GM23338 (cell line): Measurements from ENCODE around the gene DAPK2. TPM values are rescaled to one million over a fixed set of nuclear protein-coding genes. Genes with fewer than 3 reads are reported as not detected.
"Not testable (repeated sequence)": the region's sequence is repeated elsewhere in the genome, so short reads cannot be mapped to it uniquely, and the experiment has no call there.

Experiments used
- ATAC-seq: fragments of 200-7000 bp; cut with Tn5 transposase; 3 replicates; pipeline ENCODE4 v1.9.1; 2020
- DNase-seq: peaks from one replicate; pipeline ENCODE4 v3.0.0-alpha.2; 2015; ENCODE audit warnings: low spot score
- H2AFZ ChIP-seq: fragments of 200-600 bp; sonication (generic); 2 replicates; pipeline ENCODE4 v1.8.0; 2016; ENCODE audit warnings: antibody characterized with exemption, mild to moderate bottlenecking, moderate library complexity
- H3F3A ChIP-seq: fragments of 200-600 bp; sonication (generic); replicated peaks from 2 replicates; pipeline ENCODE4 v1.8.0; 2017; ENCODE audit warnings: antibody characterized with exemption, mixed run types, low read depth
- H3K27ac ChIP-seq: fragments of 200-600 bp; sonication (generic); 2 replicates; pipeline ENCODE4 v1.6.1; 2016; ENCODE audit warnings: low read depth
- H3K27me3 ChIP-seq: fragments of 200-600 bp; sonication (generic); 2 replicates; pipeline ENCODE4 v1.8.0; 2016; ENCODE audit warnings: mild to moderate bottlenecking, mixed run types, moderate library complexity; ENCODE audit not compliant: insufficient read depth
- H3K36me3 ChIP-seq: fragments of 200-600 bp; sonication (generic); 2 replicates; pipeline ENCODE4 v1.8.0; 2016; ENCODE audit warnings: mild to moderate bottlenecking; ENCODE audit not compliant: insufficient read depth
- H3K4me1 ChIP-seq: fragments of 200-600 bp; sonication (generic); 2 replicates; pipeline ENCODE4 v1.8.0; 2016; ENCODE audit warnings: mild to moderate bottlenecking, moderate library complexity; ENCODE audit not compliant: insufficient read depth
- H3K4me2 ChIP-seq: fragments of 200-600 bp; sonication (generic); 2 replicates; pipeline ENCODE4 v1.7.1; 2017; ENCODE audit warnings: mixed run types
- H3K4me3 ChIP-seq: fragments of 200-600 bp; sonication (generic); 2 replicates; pipeline ENCODE4 v1.6.1; 2016; ENCODE audit warnings: mixed run types
- H3K79me2 ChIP-seq: fragments of 200-600 bp; sonication (generic); replicated peaks from 2 replicates; pipeline ENCODE4 v1.8.0; 2017; ENCODE audit warnings: mild to moderate bottlenecking; ENCODE audit not compliant: insufficient read depth
- H3K9me2 ChIP-seq: fragments of 200-600 bp; sonication (generic); 2 replicates; pipeline ENCODE4 v1.8.0; 2017; ENCODE audit not compliant: insufficient read depth
- H4K20me1 ChIP-seq: fragments of 200-600 bp; sonication (generic); replicated peaks from 2 replicates; pipeline ENCODE4 v1.8.0; 2017; ENCODE audit warnings: mild to moderate bottlenecking; ENCODE audit not compliant: insufficient read depth
- H3K27ac Mint-ChIP-seq: 2 replicates; pipeline ENCODE4 v1.8.0; 2020; ENCODE audit warnings: inconsistent platforms, mild to moderate bottlenecking, moderate library complexity, mixed read lengths
- H3K27me3 Mint-ChIP-seq: 3 replicates; pipeline ENCODE4 v1.8.0; 2022; ENCODE audit warnings: low read depth, mild to moderate bottlenecking, moderate library complexity, mixed read lengths, inconsistent platforms; ENCODE audit not compliant: insufficient read depth, poor library complexity
- H3K36me3 Mint-ChIP-seq: 3 replicates; pipeline ENCODE4 v1.8.0; 2021; ENCODE audit warnings: low read depth, mild to moderate bottlenecking, inconsistent platforms, moderate library complexity, mixed read lengths
- H3K4me1 Mint-ChIP-seq: 3 replicates; pipeline ENCODE4 v1.8.0; 2020; ENCODE audit warnings: mild to moderate bottlenecking, inconsistent platforms, mixed read lengths
- H3K4me3 Mint-ChIP-seq: 3 replicates; pipeline ENCODE4 v1.8.0; 2021; ENCODE audit warnings: moderate library complexity, mild to moderate bottlenecking, inconsistent platforms, mixed read lengths
- H3K9me3 Mint-ChIP-seq: 3 replicates; pipeline ENCODE4 v1.8.0; 2020; ENCODE audit warnings: moderate library complexity, mild to moderate bottlenecking, inconsistent platforms, mixed read lengths
- CREB1 ChIP-seq: fragments of 250-450 bp; sonication (Bioruptor Pico); IDR thresholded peaks from 2 replicates; pipeline ENCODE4 v1.5.0; 2020; ENCODE audit warnings: low read depth, mild to moderate bottlenecking, moderate library complexity
- EZH2phosphoT487 ChIP-seq: fragments of 200-600 bp; sonication (generic); IDR thresholded peaks from one replicate; pipeline ENCODE4 v1.8.1; 2018; ENCODE audit warnings: antibody characterized with exemption; ENCODE audit not compliant: unreplicated experiment
- JUNB ChIP-seq: IDR thresholded peaks from one replicate; pipeline ENCODE4 v1.6.1; 2016; ENCODE audit warnings: antibody characterized with exemption; ENCODE audit not compliant: unreplicated experiment
- NANOG ChIP-seq: IDR thresholded peaks from 2 replicates; pipeline ENCODE4 v1.6.1; 2016; ENCODE audit warnings: antibody characterized with exemption, borderline replicate concordance
- ZNF331 ChIP-seq: fragments of 250-450 bp; sonication (Bioruptor Pico); IDR thresholded peaks from 2 replicates; pipeline ENCODE4 v1.5.0; 2020; ENCODE audit warnings: low read depth, mild to moderate bottlenecking, moderate library complexity
- polyA plus RNA-seq: library from polyadenylated mRNA; unstranded; fragments of >200 nt; fragmentation: Nextera tagmentation; extraction: Ambion mirVana; gene quantifications from 2 replicates; pipeline ENCODE4 v1.2.1, GENCODE V29; 2016
- total RNA-seq: library from RNA; depleted of rRNA; stranded (reverse); fragments of >200 nt; shearing (Covaris generic); gene quantifications from 2 replicates; pipeline ENCODE4 v1.2.3, GENCODE V29; 2014
- TF ChIP-seq, protein P1 (sequence below): fragments of 250-450 bp; sonication (Bioruptor Pico); IDR thresholded peaks from 2 replicates; pipeline ENCODE4 v1.5.0; 2020; ENCODE audit warnings: mild to moderate bottlenecking, moderate library complexity
- TF ChIP-seq, protein P2 (sequence below): IDR thresholded peaks from 2 replicates; pipeline ENCODE4 v1.6.1; 2016; ENCODE audit warnings: antibody characterized with exemption
- TF ChIP-seq, protein P3 (sequence below): IDR thresholded peaks from one replicate; pipeline ENCODE4 v1.6.1; 2018; ENCODE audit warnings: antibody characterized with exemption; ENCODE audit not compliant: unreplicated experiment
- TF ChIP-seq, protein P4 (sequence below), 2 experiments: fragments of 200-600 bp in 1 of 2; sonication (generic) in 1 of 2; conservative IDR thresholded peaks; 2 replicates each; pipeline versions ENCODE4 v1.5.1 to v1.6.1; 2016 to 2017; ENCODE audit warnings: antibody characterized with exemption in 2 of 2, low read depth in 2 of 2, mild to moderate bottlenecking in 2 of 2, moderate library complexity in 1 of 2

The DAPK2 gene
- total and polyA plus RNA-seq, 2 experiments from 2014 or later, result 1.6 to 3.1 TPM

DNA sequence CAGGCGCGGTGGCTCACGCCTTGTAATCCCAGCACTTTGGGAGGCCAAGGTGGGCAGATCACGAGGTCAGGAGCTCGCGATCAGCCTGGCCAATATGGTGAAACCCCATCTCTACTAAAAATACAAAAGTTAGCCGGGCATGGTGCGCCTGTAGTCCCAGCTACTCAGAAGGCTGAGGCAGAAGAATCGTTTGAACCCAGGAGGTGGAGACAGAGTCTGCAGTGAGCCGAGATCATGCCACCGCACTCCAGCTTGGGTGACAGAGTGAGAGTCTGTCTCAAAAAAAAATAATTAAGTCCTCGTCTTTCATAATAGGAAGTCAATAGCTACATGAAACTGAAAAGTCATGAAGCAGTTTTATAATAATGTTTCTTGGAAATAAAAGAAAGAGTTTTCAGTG is 7.4 kb upstream of the DAPK2 start:
- H3K36me3 Mint-ChIP-seq, H3F3A ChIP-seq, H3K27ac Mint-ChIP-seq, ATAC-seq, H3K4me2 ChIP-seq, H4K20me1 ChIP-seq, H3K27ac ChIP-seq, H3K4me1 Mint-ChIP-seq, H3K4me1 ChIP-seq, DNase-seq, H3K4me3 Mint-ChIP-seq, H3K9me3 Mint-ChIP-seq, H3K36me3 ChIP-seq, H3K27me3 ChIP-seq, H3K4me3 ChIP-seq, H3K9me2 ChIP-seq, H3K27me3 Mint-ChIP-seq, H3K79me2 ChIP-seq: not testable (repeated sequence)
- peak overlapping the region; percentile 38; the same call in 1 of the 2 replicates for H2AFZ ChIP-seq

DNA sequence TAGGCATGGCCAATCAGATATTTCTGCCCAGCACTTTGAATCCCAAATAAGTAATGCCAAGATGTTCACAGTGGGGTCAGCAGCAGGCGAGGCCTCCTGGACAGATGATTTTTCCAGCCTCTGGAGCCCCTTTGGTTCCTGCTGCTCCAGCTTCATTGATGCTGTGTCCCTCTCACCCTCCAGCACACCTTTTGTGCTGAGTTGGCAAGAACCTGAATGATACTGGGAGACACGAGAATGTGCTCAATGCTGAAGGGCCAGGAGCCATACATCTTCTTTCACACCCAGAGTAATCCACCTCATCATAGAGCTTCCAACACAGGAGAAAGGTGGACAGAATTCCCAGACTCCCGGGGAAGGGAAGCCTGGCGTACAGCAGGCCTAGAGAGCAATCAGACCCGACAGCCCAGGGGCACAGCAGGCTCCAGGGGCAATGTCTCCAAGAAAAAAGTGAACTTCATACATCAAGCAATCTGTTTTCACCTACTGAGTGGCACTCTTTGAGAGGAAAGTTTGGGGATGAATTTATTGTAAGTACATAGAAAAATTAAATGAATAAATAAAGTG is 6.7 kb upstream of the DAPK2 start:
- peaks cover 5% of the 10 kb centered on the region for H3K4me1 Mint-ChIP-seq
- Histone ChIP-seq H3F3A (no peaks in the 10 kb centered on the region), H3K4me2 (no peak overlapping the region), H3K4me1 (0 out of 2 replicates have a peak, but pooled peaks cover 4% of the 10 kb centered on the region), H3K9me2 (no peaks in the 10 kb centered on the region), H3K27ac (no peak overlapping the region), H2AFZ (peak overlapping the region; percentile 59; the same call in 1 of the 2 replicates), H3K27me3 (peaks cover under 1% of the 10 kb centered on the region; the same call in 1 of the 2 replicates), H3K36me3 (no peaks in the 10 kb centered on the region), H4K20me1 (no peaks in the 10 kb centered on the region), H3K4me3 (no peak overlapping the region), H3K79me2 (no peaks in the 10 kb centered on the region)
- ATAC-seq (no peak), DNase-seq (no peak)
- no peaks in the 10 kb centered on the region for H3K36me3 Mint-ChIP-seq
- no peak overlapping the region for H3K27ac Mint-ChIP-seq
- H3K4me3 Mint-ChIP-seq, result no peak overlapping the region
- peaks cover 10% of the 10 kb centered on the region for H3K27me3 Mint-ChIP-seq
- H3K9me3 Mint-ChIP-seq, result no peaks in the 10 kb centered on the region; the same call in 2 of the 3 replicates
- TF ChIP-seq, protein P1, sequence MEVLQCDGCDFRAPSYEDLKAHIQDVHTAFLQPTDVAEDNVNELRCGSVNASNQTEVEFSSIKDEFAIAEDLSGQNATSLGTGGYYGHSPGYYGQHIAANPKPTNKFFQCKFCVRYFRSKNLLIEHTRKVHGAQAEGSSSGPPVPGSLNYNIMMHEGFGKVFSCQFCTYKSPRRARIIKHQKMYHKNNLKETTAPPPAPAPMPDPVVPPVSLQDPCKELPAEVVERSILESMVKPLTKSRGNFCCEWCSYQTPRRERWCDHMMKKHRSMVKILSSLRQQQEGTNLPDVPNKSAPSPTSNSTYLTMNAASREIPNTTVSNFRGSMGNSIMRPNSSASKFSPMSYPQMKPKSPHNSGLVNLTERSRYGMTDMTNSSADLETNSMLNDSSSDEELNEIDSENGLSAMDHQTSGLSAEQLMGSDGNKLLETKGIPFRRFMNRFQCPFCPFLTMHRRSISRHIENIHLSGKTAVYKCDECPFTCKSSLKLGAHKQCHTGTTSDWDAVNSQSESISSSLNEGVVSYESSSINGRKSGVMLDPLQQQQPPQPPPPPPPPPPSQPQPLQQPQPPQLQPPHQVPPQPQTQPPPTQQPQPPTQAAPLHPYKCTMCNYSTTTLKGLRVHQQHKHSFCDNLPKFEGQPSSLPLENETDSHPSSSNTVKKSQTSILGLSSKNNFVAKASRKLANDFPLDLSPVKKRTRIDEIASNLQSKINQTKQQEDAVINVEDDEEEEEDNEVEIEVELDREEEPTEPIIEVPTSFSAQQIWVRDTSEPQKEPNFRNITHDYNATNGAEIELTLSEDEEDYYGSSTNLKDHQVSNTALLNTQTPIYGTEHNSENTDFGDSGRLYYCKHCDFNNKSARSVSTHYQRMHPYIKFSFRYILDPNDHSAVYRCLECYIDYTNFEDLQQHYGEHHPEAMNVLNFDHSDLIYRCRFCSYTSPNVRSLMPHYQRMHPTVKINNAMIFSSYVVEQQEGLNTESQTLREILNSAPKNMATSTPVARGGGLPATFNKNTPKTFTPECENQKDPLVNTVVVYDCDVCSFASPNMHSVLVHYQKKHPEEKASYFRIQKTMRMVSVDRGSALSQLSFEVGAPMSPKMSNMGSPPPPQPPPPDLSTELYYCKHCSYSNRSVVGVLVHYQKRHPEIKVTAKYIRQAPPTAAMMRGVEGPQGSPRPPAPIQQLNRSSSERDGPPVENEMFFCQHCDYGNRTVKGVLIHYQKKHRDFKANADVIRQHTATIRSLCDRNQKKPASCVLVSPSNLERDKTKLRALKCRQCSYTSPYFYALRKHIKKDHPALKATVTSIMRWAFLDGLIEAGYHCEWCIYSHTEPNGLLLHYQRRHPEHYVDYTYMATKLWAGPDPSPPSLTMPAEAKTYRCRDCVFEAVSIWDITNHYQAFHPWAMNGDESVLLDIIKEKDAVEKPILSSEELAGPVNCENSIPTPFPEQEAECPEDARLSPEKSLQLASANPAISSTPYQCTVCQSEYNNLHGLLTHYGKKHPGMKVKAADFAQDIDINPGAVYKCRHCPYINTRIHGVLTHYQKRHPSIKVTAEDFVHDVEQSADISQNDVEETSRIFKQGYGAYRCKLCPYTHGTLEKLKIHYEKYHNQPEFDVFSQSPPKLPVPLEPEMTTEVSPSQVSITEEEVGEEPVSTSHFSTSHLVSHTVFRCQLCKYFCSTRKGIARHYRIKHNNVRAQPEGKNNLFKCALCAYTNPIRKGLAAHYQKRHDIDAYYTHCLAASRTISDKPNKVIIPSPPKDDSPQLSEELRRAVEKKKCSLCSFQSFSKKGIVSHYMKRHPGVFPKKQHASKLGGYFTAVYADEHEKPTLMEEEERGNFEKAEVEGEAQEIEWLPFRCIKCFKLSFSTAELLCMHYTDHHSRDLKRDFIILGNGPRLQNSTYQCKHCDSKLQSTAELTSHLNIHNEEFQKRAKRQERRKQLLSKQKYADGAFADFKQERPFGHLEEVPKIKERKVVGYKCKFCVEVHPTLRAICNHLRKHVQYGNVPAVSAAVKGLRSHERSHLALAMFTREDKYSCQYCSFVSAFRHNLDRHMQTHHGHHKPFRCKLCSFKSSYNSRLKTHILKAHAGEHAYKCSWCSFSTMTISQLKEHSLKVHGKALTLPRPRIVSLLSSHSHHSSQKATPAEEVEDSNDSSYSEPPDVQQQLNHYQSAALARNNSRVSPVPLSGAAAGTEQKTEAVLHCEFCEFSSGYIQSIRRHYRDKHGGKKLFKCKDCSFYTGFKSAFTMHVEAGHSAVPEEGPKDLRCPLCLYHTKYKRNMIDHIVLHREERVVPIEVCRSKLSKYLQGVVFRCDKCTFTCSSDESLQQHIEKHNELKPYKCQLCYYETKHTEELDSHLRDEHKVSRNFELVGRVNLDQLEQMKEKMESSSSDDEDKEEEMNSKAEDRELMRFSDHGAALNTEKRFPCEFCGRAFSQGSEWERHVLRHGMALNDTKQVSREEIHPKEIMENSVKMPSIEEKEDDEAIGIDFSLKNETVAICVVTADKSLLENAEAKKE (CRISPR knock-in tag), result no peak
- TF ChIP-seq EZH2phosphoT487, result no peak
- TF ChIP-seq, protein P2, sequence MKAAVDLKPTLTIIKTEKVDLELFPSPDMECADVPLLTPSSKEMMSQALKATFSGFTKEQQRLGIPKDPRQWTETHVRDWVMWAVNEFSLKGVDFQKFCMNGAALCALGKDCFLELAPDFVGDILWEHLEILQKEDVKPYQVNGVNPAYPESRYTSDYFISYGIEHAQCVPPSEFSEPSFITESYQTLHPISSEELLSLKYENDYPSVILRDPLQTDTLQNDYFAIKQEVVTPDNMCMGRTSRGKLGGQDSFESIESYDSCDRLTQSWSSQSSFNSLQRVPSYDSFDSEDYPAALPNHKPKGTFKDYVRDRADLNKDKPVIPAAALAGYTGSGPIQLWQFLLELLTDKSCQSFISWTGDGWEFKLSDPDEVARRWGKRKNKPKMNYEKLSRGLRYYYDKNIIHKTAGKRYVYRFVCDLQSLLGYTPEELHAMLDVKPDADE, result no peak
- TF ChIP-seq, protein P3, sequence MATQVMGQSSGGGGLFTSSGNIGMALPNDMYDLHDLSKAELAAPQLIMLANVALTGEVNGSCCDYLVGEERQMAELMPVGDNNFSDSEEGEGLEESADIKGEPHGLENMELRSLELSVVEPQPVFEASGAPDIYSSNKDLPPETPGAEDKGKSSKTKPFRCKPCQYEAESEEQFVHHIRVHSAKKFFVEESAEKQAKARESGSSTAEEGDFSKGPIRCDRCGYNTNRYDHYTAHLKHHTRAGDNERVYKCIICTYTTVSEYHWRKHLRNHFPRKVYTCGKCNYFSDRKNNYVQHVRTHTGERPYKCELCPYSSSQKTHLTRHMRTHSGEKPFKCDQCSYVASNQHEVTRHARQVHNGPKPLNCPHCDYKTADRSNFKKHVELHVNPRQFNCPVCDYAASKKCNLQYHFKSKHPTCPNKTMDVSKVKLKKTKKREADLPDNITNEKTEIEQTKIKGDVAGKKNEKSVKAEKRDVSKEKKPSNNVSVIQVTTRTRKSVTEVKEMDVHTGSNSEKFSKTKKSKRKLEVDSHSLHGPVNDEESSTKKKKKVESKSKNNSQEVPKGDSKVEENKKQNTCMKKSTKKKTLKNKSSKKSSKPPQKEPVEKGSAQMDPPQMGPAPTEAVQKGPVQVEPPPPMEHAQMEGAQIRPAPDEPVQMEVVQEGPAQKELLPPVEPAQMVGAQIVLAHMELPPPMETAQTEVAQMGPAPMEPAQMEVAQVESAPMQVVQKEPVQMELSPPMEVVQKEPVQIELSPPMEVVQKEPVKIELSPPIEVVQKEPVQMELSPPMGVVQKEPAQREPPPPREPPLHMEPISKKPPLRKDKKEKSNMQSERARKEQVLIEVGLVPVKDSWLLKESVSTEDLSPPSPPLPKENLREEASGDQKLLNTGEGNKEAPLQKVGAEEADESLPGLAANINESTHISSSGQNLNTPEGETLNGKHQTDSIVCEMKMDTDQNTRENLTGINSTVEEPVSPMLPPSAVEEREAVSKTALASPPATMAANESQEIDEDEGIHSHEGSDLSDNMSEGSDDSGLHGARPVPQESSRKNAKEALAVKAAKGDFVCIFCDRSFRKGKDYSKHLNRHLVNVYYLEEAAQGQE, result no peak
- TF ChIP-seq, protein P4, sequence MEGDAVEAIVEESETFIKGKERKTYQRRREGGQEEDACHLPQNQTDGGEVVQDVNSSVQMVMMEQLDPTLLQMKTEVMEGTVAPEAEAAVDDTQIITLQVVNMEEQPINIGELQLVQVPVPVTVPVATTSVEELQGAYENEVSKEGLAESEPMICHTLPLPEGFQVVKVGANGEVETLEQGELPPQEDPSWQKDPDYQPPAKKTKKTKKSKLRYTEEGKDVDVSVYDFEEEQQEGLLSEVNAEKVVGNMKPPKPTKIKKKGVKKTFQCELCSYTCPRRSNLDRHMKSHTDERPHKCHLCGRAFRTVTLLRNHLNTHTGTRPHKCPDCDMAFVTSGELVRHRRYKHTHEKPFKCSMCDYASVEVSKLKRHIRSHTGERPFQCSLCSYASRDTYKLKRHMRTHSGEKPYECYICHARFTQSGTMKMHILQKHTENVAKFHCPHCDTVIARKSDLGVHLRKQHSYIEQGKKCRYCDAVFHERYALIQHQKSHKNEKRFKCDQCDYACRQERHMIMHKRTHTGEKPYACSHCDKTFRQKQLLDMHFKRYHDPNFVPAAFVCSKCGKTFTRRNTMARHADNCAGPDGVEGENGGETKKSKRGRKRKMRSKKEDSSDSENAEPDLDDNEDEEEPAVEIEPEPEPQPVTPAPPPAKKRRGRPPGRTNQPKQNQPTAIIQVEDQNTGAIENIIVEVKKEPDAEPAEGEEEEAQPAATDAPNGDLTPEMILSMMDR (conservative IDR thresholded peaks at IDR 0.05; ENCODE audit: low read depth in 2 of 2), result no peak
- TF ChIP-seq ZNF331 (CRISPR knock-in tag), result no peak
- no peak for TF ChIP-seq JUNB
- no peak for TF ChIP-seq NANOG
- no peak for TF ChIP-seq CREB1 (CRISPR knock-in tag)
